ENCODE data around the gene LETM1.

GRCh38 chr4:1885414-1885813 lies 29.5 kb upstream of the LETM1 start:
- TF ChIP-seq POLR2AphosphoS5 (IDR thresholded peaks at IDR 0.05; ENCODE audit: borderline replicate concordance, low read depth, low read length) = no peak
- TF ChIP-seq EZH2 (IDR thresholded peaks at IDR 0.05) = no peak
- TF ChIP-seq FOXP2 (optimal IDR thresholded peaks at IDR 0.05; ENCODE audit: control extremely low read depth, extremely low read length, insufficient read depth) = no peak

Data from SK-N-MC (cell line).